ENCODE data around the gene PPOX. TPM values are rescaled to one million over a fixed set of nuclear protein-coding genes. Genes with fewer than 3 reads are reported as not detected.

Gene PPOX
- total and polyA plus RNA-seq, 11 donors, result 9.7 to 24.3 (median 13.7) TPM

DNA sequence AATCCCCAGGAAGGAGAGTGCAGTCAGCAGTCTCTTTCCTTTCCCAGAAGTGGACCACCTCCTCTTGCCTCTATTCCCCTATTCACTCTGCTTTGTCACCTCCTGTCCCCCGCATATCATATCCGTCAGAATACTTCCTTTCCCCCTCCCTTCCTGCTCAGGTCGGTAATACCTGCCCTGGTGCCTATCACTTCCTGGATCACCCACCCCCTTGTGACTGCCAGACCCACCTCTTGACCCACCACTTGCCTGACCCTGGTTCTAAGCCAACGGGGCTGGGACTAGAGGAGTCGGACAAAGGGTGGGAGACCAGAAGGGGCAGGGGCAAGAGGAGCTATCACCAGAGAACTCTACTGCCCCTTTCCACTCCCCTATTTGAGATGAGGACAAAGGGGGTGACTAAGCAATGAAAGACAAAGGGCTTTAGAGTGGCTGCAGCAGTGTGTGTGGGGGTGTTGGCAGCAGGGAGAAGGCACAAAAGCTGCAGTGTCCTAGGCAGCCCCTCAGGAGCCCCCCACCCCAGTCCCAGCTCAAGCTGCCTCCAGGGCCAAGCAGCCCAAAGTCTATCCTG, 34.3 kb downstream of the PPOX start:
- intact Hi-C loops (cut with DNase I), result loop anchor here in 1 of 10 donors (5.0 kb wide), 1 partner anchor 182 kb away; no protein-coding TSS in a partner anchor

DNA sequence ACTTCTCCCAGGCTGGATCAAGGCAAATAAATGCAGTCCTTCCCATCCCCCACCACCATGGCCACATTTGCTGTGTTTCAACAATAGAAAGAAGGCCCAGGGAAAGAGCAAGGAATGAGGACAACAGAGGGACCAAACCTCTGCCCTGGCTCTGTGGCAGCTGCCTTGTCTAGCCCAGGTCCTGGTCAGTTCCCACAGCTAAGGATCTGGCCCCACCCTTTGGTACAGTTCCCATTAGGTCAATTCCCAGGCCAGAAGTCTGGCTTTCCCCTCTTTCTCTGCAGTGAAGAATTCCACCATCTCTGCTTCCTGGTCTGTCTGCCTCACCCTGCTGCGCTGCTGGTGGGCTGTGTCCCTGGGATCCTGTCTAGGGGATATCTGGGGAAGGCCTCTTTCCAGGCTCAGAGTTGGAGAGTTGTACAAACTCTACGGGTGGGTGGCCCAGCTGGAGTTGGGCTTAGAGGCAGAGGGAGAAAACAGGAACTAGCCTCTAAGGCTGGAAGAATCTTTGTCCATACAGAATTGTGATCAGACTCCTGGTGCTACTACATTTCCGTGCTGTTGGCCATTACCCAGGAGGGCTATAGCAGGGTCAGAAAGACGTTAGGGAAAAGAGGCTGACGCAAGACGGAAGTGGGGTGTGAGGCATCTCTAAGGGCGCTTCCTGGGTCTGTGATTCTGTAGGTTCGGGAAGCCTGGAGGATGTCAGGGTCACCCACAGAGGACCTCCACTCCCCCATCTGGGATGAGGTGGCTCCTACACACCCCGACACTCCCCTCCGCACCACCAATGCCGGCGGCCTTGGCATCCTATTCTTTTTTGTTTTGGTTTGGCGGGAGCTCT, 35.0 kb downstream of the PPOX start:
- peak overlapping the region in 11 of 12 donors; percentile 36 to 92 (median 79) for H3K4me3 ChIP-seq
- intact Hi-C loops (cut with DNase I), result loop anchor here in 1 of 10 donors (5.0 kb wide), 1 partner anchor 181 kb away; no protein-coding TSS in a partner anchor
- TF ChIP-seq POLR2A (IDR thresholded peaks at IDR 0.05), result peak in 1 of 2 donors; percentile 52
- TF ChIP-seq, protein P1, sequence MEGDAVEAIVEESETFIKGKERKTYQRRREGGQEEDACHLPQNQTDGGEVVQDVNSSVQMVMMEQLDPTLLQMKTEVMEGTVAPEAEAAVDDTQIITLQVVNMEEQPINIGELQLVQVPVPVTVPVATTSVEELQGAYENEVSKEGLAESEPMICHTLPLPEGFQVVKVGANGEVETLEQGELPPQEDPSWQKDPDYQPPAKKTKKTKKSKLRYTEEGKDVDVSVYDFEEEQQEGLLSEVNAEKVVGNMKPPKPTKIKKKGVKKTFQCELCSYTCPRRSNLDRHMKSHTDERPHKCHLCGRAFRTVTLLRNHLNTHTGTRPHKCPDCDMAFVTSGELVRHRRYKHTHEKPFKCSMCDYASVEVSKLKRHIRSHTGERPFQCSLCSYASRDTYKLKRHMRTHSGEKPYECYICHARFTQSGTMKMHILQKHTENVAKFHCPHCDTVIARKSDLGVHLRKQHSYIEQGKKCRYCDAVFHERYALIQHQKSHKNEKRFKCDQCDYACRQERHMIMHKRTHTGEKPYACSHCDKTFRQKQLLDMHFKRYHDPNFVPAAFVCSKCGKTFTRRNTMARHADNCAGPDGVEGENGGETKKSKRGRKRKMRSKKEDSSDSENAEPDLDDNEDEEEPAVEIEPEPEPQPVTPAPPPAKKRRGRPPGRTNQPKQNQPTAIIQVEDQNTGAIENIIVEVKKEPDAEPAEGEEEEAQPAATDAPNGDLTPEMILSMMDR (IDR thresholded peaks at IDR 0.05), result no peak
- H3K9me3 ChIP-seq, result no peaks in the 10 kb centered on the region
- H3K27me3 ChIP-seq, result no peaks in the 10 kb centered on the region
- H3K4me1 ChIP-seq, result peaks cover 6 to 91% (median 79%) of the 10 kb centered on the region in 12 donors
- ATAC-seq (peak; percentile 39 to 66 (median 44)), DNase-seq (peak; percentile 70 to 85 (median 80))
- peak overlapping the region; percentile 93 to 99 (median 97) for H3K27ac ChIP-seq
- 25 to 53% (median 43%) methylated on average over 13 of the region's 13 CpGs for WGBS, 4 donors
- H3K36me3 ChIP-seq, result peaks cover 0 to 37% (median 28%) of the 10 kb centered on the region in 9 donors

More for the DNA sequence above, 34.3 kb downstream of the PPOX start:
- H3K36me3 ChIP-seq, result peaks cover 0 to 32% (median 21%) of the 10 kb centered on the region in 9 donors
- ATAC-seq (peak in 1 of 4 donors; percentile 0), DNase-seq (no peak)
- no peaks in the 10 kb centered on the region for H3K9me3 ChIP-seq
- H3K27me3 ChIP-seq, result no peaks in the 10 kb centered on the region
- peak overlapping the region in 7 of 12 donors; percentile 66 to 92 (median 80) for H3K4me3 ChIP-seq
- TF ChIP-seq, protein P1 (IDR thresholded peaks at IDR 0.05), result no peak
- TF ChIP-seq POLR2A (IDR thresholded peaks at IDR 0.05), result no peak
- peak overlapping the region; percentile 93 to 99 (median 97) for H3K27ac ChIP-seq
- WGBS, 4 donors, result 38 to 56% (median 45%) methylated on average over 5 of the region's 5 CpGs
- peaks cover 6 to 90% (median 78%) of the 10 kb centered on the region in 12 donors for H3K4me1 ChIP-seq

DNA sequence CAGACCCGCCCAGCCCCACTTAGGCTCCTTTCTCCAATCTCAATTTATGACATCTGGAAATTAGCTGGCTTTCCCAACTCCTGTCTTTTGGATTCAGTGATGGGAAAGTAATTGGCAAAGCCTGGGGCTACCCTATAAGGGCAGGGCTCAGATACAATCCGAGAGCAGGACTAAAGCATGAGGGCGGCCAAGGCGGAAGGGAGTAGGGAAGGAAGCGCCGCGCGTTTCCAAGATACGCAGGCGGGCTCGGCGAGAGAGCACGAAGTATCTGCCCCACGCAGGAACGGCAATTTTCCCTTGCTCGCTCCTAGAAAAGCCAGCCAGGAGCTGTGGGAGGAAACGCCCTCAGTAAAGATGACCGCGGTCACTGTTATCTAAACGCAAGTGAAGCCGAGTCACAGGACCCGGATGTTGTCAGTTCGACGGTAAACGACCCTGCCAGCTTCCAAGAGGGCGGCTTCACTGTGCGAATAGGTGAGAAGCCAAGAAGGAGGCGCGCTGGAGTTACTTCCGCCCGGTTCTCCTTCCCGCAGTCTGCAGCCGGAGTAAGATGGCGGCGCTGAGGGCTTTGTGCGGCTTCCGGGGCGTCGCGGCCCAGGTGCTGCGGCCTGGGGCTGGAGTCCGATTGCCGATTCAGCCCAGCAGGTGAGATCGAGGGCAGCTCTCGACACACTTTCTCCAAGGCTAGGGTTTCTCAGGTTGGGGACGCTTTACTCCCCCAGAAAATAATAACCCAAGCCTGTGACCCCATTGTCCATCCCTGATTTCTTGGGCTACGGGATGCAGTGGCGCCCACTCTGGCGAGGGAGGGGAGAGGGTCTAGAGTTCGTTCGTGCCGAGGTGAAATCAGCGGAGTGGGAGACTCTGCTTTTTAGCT, 35.8 kb downstream of the PPOX start, which contains the start of gene NDUFS2:
Gene NDUFS2, plus strand, starts transcription at position 532 of the 877 bp plus-strand sequence. Its CDS starts 19 bp downstream, at position 551.
- Histone ChIP-seq H3K4me3 (peak within 1 kb of the TSS; percentile 66 to 92 (median 80)), H3K36me3 (peaks cover 0 to 40% (median 37%) of the 10 kb centered on the region in 9 donors), H3K9me3 (no peaks in the 10 kb centered on the region), H3K4me1 (peaks cover 6 to 91% (median 78%) of the 10 kb centered on the region in 12 donors), H3K27me3 (no peaks in the 10 kb centered on the region), H3K27ac (peak within 1 kb of the TSS; percentile 93 to 99 (median 97))
- intact Hi-C loops (cut with DNase I), result loop anchor here in 3 of 10 donors (1.0 to 5.0 kb wide), 3 partner anchors 23 to 180 kb away; partner anchors contain the start of gene TOMM40L (in 1 of the 3)
- TF ChIP-seq, protein P1 (IDR thresholded peaks at IDR 0.05), result peak in 2 of 12 donors; percentile 7 to 25
- TF ChIP-seq POLR2A (IDR thresholded peaks at IDR 0.05), result peak; percentile 83 to 86
- peak; percentile 81 to 92 (median 84) for ATAC-seq
- 1 to 2% (median 2%) methylated on average over 43 to 53 of the region's 53 CpGs for WGBS, 4 donors
- DNase-seq, result peak; percentile 97 to 99 (median 99)
